ENCODE data around the gene GATAD1.

DNA sequence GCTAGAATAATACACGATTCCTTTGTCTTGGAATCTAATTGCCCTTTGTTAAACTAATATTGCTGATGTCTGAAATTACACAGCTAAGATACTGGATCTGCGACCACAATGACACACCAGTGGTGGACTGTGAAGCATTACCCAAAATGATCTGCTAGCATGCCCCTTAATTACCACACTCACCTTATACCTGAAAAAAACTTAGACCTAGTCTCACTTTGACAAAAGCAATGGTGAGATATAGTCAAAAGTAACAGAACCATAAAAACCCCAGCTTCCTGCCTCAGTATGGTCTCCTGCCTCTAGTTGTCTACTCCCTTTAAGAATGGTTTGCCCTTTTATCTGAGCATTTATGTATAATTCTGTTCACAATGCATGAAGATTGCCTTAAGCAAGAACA is 51.3 kb downstream of the GATAD1 start:
- no peak for TF ChIP-seq CTCF (conservative IDR thresholded peaks at IDR 0.05)
- no peak for TF ChIP-seq ZFX (IDR thresholded peaks at IDR 0.05)
